ENCODE results near the gene PPP3R2. TPM values are rescaled to one million over a fixed set of nuclear protein-coding genes. Genes with fewer than 3 reads are reported as not detected.

Gene PPP3R2
- total RNA-seq, result not detected in 2 replicates

GRCh38 chr9:101594796-101595195, at the start of gene PPP3R2:
PPP3R2 (minus strand) TSS chr9:101594969; CDS start chr9:101594921, 48 bp downstream.

Other genes with a start within 250 kb of the PPP3R2 start
- gene BAAT, start 210.0 kb downstream of the PPP3R2 start, total RNA-seq, result not detected in 2 replicates
- gene MRPL50, start 196.4 kb downstream of the PPP3R2 start, total RNA-seq, result 10.5 and 11.5 TPM in 2 replicates
- 5.7 and 6.6 TPM in 2 replicates for gene ZNF189, start 196.1 kb downstream of the PPP3R2 start, total RNA-seq
- gene ALDOB, start 159.2 kb downstream of the PPP3R2 start, total RNA-seq, result not detected in 2 replicates
- 17.5 and 19.2 TPM in 2 replicates for gene RNF20, start 61.1 kb downstream of the PPP3R2 start, total RNA-seq
- not detected in 2 replicates for gene GRIN3A, start 143.7 kb upstream of the PPP3R2 start, total RNA-seq